ENCODE results near the gene IFRD2.
"Not testable (repeated sequence)": the region's sequence is repeated elsewhere in the genome, so short reads cannot be mapped to it uniquely, and the experiment has no call there.

The IFRD2 gene

DNA sequence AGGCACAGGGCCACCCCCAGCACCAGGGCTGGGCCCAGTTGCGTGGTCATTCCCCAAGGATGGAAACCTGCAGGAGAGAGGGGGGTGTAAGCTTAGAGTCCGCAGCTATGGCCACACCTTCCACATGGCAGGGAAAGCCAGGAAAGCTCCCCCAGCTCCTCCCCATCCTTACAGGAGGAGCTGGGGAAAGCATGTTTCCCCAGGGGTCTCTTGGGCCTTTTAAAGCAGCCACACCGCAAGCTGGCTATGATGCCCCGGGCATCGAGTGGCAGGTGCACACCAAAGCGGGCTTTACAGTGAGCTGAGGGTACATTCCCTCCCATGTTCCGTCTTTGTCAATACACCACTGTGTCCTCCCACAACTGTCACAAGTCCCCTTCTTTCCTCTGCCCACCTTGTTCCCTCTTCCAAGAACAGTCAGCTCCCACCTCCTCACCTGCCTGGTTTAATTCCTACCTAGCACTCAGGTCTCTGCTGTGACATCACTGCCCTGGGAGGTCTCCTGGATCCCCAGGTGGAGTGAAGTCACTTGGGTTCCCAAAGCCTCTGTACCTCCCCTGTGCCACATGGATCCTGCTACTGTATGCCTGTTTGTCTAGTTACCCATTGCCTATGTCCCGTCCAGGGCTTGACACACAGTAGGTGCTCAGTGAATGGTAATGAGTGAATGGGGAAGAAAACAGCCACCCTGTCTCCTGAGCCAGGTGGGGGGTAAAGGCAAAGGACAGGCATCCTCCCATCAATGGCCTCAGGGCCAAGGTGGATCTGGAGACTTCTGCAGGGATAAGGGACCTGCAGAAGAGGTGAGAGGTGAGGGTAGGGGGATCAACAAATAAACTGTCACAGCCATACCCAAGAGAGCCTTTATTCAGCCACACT, 3.6 kb upstream of the IFRD2 start:
- no peak overlapping the region for H3K9ac ChIP-seq (ENCODE audit: low read length)
- H3K27me3 ChIP-seq (ENCODE audit: control insufficient read depth, insufficient read depth, low read length) = no peaks in the 10 kb centered on the region
- H3K4me3 ChIP-seq (ENCODE audit: low read length) = no peak overlapping the region
- no peaks in the 10 kb centered on the region for H3K36me3 ChIP-seq (ENCODE audit: control insufficient read depth, insufficient read depth, low read length)
- peaks cover 23% of the 10 kb centered on the region for H3K4me1 ChIP-seq (ENCODE audit: control insufficient read depth, insufficient read depth, low read length)
- H3K27ac ChIP-seq (ENCODE audit: low read depth, low read length) = no peak overlapping the region

- Histone ChIP-seq H3K27ac (ENCODE audit: low read depth, low read length) (no peak overlapping the region), H3K4me3 (ENCODE audit: low read length) (no peak overlapping the region), H3K36me3 (ENCODE audit: control insufficient read depth, insufficient read depth, low read length) (peaks cover 4% of the 10 kb centered on the region), H3K27me3 (ENCODE audit: control insufficient read depth, insufficient read depth, low read length) (no peaks in the 10 kb centered on the region), H3K9ac (ENCODE audit: low read length) (no peak overlapping the region), H3K4me1 (ENCODE audit: control insufficient read depth, insufficient read depth, low read length) (peaks cover 21% of the 10 kb centered on the region)
Observed at GRCh38 chr3:50294492-50295403, 2.5 kb upstream of the IFRD2 start.

- no peak overlapping the region for H3K9ac ChIP-seq (ENCODE audit: low read length)
- H3K27me3 ChIP-seq (ENCODE audit: control insufficient read depth, insufficient read depth, low read length) = no peaks in the 10 kb centered on the region
- H3K27ac ChIP-seq (ENCODE audit: low read depth, low read length) = no peak overlapping the region
- peaks cover 5% of the 10 kb centered on the region for H3K36me3 ChIP-seq (ENCODE audit: control insufficient read depth, insufficient read depth, low read length)
- H3K4me1 ChIP-seq (ENCODE audit: control insufficient read depth, insufficient read depth, low read length) = peaks cover 20% of the 10 kb centered on the region
- no peak overlapping the region for H3K4me3 ChIP-seq (ENCODE audit: low read length)
Observed at GRCh38 chr3:50294089-50294488, 1.9 kb upstream of the IFRD2 start.

- Histone ChIP-seq H3K9ac (ENCODE audit: low read length) (no peak overlapping the region), H3K27ac (ENCODE audit: low read depth, low read length) (peak overlapping the region; percentile 95), H3K4me1 (ENCODE audit: control insufficient read depth, insufficient read depth, low read length) (peaks cover 13% of the 10 kb centered on the region), H3K36me3 (ENCODE audit: control insufficient read depth, insufficient read depth, low read length) (peaks cover 12% of the 10 kb centered on the region), H3K27me3 (ENCODE audit: control insufficient read depth, insufficient read depth, low read length) (no peaks in the 10 kb centered on the region), H3K4me3 (ENCODE audit: low read length) (peak overlapping the region; percentile 75)
Observed at GRCh38 chr3:50293079-50293801, 1.0 kb upstream of the IFRD2 start.

DNA sequence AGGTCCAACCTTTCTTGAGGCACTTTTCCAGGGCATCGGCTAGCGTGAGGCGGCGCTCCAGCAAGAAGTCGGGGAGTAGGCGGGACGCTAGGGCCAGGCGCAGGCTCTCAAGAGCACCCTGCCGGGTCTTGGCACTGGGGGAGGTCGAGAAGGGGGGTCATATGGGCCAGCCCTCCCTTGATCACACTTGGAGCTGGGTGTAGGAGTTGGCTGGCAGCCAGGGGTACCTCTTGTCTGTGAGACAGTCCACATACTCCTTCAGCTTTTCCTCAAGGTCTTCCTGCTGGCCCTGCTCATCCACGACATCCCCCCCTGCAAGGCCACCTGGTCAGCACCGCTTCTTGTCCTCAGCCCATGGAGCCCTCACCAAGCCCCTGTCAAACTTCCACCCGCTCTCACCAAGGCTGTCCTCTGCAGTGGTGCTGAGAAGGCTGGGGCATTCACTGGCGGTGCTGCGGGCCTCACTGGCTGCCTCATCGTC, 2.0 kb downstream of the IFRD2 start:
- Histone ChIP-seq H3K27me3 (ENCODE audit: control insufficient read depth, insufficient read depth, low read length) (no peaks in the 10 kb centered on the region), H3K36me3 (ENCODE audit: control insufficient read depth, insufficient read depth, low read length) (peaks cover 15% of the 10 kb centered on the region), H3K4me1 (ENCODE audit: control insufficient read depth, insufficient read depth, low read length) (peaks cover 13% of the 10 kb centered on the region), H3K27ac (ENCODE audit: low read depth, low read length) (no peak overlapping the region), H3K4me3 (ENCODE audit: low read length) (no peak overlapping the region), H3K9ac (ENCODE audit: low read length) (no peak overlapping the region)

DNA sequence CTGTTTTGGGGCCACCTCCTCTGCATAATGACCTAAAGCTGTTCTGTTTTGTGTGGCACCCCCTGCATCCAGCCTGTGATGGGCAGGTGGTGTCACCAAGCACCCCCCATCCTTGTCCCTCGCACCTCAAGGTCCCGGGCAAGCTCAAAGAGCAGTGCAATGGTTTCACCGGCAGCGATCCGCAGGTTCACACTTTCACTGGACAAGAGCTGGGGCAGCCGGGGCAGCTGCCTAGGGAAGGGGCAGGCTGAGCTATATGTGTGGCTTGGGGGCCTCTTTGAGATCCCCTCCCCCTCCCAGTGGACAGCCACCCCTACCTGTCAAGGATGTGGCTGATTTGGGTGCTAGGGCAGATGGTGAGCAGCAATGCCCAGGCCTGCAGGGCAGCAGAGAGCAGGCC, 3.1 kb downstream of the IFRD2 start:
- Histone ChIP-seq H3K27ac (ENCODE audit: low read depth, low read length) (no peak overlapping the region), H3K4me3 (ENCODE audit: low read length) (no peak overlapping the region), H3K36me3 (ENCODE audit: control insufficient read depth, insufficient read depth, low read length) (peaks cover 15% of the 10 kb centered on the region), H3K4me1 (ENCODE audit: control insufficient read depth, insufficient read depth, low read length) (peaks cover 13% of the 10 kb centered on the region), H3K9ac (ENCODE audit: low read length) (no peak overlapping the region), H3K27me3 (ENCODE audit: control insufficient read depth, insufficient read depth, low read length) (no peaks in the 10 kb centered on the region)

DNA sequence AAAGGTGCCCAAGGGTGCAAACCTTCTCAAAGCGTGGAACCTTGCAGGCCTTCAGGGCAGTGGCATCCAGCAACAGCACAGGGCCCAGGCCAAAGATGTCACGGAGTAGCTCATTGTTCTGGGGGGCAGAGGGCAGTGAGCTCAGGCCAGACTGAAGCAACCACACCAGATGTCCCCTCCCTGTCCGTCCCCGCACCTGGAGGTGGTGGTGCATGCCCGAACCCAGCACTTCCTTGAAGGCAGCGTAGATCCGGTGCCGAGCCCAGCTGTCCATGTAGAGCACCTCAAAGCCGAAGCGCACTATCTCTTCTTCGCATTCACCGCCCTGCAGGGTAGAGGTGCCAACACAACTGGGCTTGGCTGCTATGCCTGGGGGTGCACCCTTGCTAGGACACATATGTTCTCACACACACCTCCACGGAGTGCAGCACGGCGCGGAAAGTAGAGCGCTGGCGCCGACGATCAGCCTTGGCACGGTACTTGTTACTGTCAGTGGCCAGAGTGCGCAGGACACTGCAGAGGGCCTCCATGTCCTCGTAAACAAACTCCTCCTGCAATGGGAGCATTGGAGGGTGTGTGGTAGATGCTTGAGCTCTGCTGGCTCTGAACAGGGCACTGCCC, 3.7 kb downstream of the IFRD2 start:
- no peak overlapping the region for H3K27ac ChIP-seq (ENCODE audit: low read depth, low read length)
- H3K9ac ChIP-seq (ENCODE audit: low read length) = no peak overlapping the region
- no peaks in the 10 kb centered on the region for H3K27me3 ChIP-seq (ENCODE audit: control insufficient read depth, insufficient read depth, low read length)
- peaks cover 13% of the 10 kb centered on the region for H3K4me1 ChIP-seq (ENCODE audit: control insufficient read depth, insufficient read depth, low read length)
- H3K4me3 ChIP-seq (ENCODE audit: low read length) = no peak overlapping the region
- H3K36me3 ChIP-seq (ENCODE audit: control insufficient read depth, insufficient read depth, low read length) = peaks cover 15% of the 10 kb centered on the region

- Histone ChIP-seq H3K27me3 (ENCODE audit: control insufficient read depth, insufficient read depth, low read length) (no peaks in the 10 kb centered on the region), H3K4me3 (ENCODE audit: low read length) (no peak overlapping the region), H3K27ac (ENCODE audit: low read depth, low read length) (no peak overlapping the region), H3K36me3 (ENCODE audit: control insufficient read depth, insufficient read depth, low read length) (peaks cover 15% of the 10 kb centered on the region), H3K4me1 (ENCODE audit: control insufficient read depth, insufficient read depth, low read length) (peaks cover 4% of the 10 kb centered on the region), H3K9ac (ENCODE audit: low read length) (no peak overlapping the region)
Observed at GRCh38 chr3:50287262-50287661, 5.0 kb downstream of the IFRD2 start.

GRCh38 chr3:50286322-50287227, 5.7 kb downstream of the IFRD2 start:
- no peak overlapping the region for H3K9ac ChIP-seq (ENCODE audit: low read length)
- no peaks in the 10 kb centered on the region for H3K27me3 ChIP-seq (ENCODE audit: control insufficient read depth, insufficient read depth, low read length)
- peaks cover 4% of the 10 kb centered on the region for H3K4me1 ChIP-seq (ENCODE audit: control insufficient read depth, insufficient read depth, low read length)
- H3K27ac ChIP-seq (ENCODE audit: low read depth, low read length) = no peak overlapping the region
- no peak overlapping the region for H3K4me3 ChIP-seq (ENCODE audit: low read length)
- H3K36me3 ChIP-seq (ENCODE audit: control insufficient read depth, insufficient read depth, low read length) = peaks cover 15% of the 10 kb centered on the region

DNA sequence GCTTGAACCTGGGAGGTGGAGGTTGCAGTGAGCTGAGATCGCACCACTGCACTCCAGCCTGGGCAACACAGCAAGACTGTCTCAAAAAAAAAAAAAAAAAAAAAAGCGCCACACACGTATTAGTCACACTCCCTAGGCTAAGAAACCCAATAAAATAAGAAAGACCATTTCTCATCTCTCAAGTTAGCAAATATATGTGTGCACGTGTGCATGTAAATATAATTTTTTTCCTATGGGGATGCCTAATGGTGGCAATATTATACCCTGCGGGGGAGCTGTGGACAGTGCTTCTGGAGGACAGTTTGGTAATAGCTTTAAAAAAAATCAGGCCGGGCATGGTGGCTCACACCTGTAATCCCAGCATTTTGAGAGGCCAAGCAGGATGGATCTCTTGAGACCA, 8.1 kb downstream of the IFRD2 start:
- peaks cover 11% of the 10 kb centered on the region for H3K36me3 ChIP-seq (ENCODE audit: control insufficient read depth, insufficient read depth, low read length)
- not testable (repeated sequence) for H3K9ac ChIP-seq (ENCODE audit: low read length); H3K4me1 ChIP-seq (ENCODE audit: control insufficient read depth, insufficient read depth, low read length)

More for the DNA sequence above, 8.1 kb downstream of the IFRD2 start:
- H3K27me3 ChIP-seq (ENCODE audit: control insufficient read depth, insufficient read depth, low read length); H3K27ac ChIP-seq (ENCODE audit: low read depth, low read length); H3K4me3 ChIP-seq (ENCODE audit: low read length): not testable (repeated sequence)
